ENCODE results near the gene ANTXR1. TPM values are rescaled to one million over a fixed set of nuclear protein-coding genes. Genes with fewer than 3 reads are reported as not detected.

Gene ANTXR1
- total and polyA plus RNA-seq, 9 of the 15 experiments (the other 6 are each of a cell fraction or from before 2014, with no cell fraction given), result 0.07 to 1.00 (median 0.54) TPM

GRCh38 chr2:69131452-69131851 lies 118.5 kb downstream of the ANTXR1 start:
- TF ChIP-seq SAFB (IDR thresholded peaks at IDR 0.05; ENCODE audit: borderline replicate concordance, low read depth, low read length), result no peak
- peak; percentile 47 for TF ChIP-seq MAFF (IDR thresholded peaks at IDR 0.05; ENCODE audit: low read length)
- TF ChIP-seq ZNF316 (IDR thresholded peaks at IDR 0.05), result peak; percentile 56; the same call in 1 of the 2 replicates
- no peak for TF ChIP-seq SMARCA4 (IDR thresholded peaks at IDR 0.05)
- peak; percentile 37; the same call in 1 of the 2 replicates for TF ChIP-seq MAFK (IDR thresholded peaks at IDR 0.05; ENCODE audit: low read length)
- TF ChIP-seq MAFG (tag; conservative IDR thresholded peaks at IDR 0.05), result peak; percentile 39; the same call in 1 of the 2 replicates
- TF ChIP-seq EZH2 (IDR thresholded peaks at IDR 0.05; ENCODE audit: borderline replicate concordance, low read depth, low read length), result no peak
- no peak for TF ChIP-seq C11orf30 (IDR thresholded peaks at IDR 0.05; ENCODE audit: low read depth)
- no peak overlapping the region for H3K9ac ChIP-seq (ENCODE audit: insufficient read depth in 1 of 2, low read depth in 2 of 2, low read length in 2 of 2)
- no TSS peak for BruUV-seq (replicated peaks)
- no peak overlapping the region for H2AFZ ChIP-seq (ENCODE audit: low read depth, low read length)
- H4K20me1 ChIP-seq (replicated peaks; ENCODE audit: control insufficient read depth, insufficient read depth, low read length), result no peaks in the 10 kb centered on the region
- in situ Hi-C loops (cut with MboI) (no loop called here), intact Hi-C loops (cut with micrococcal nuclease) (no loop called here)
- ATAC-seq (no peak), FAIRE-seq (no peak), DNase-seq (ENCODE audit: extremely low read depth in 1 of 4, low spot score in 3 of 4) (no peak)
- H3K9me3 ChIP-seq (replicated peaks; ENCODE audit: control insufficient read depth, insufficient read depth, low read depth, low read length), result no peaks in the 10 kb centered on the region
- no peak overlapping the region for H3K27ac ChIP-seq (ENCODE audit: extremely low read depth, low read depth, low read length)
- no peaks in the 10 kb centered on the region for H3K9me1 ChIP-seq (ENCODE audit: control insufficient read depth, insufficient read depth, low read length)
- ChIA-PET POLR2A (no interaction called here), CTCF (ENCODE audit: low intra/inter-chr PET ratio) (no interaction called here)
- H3K27me3 ChIP-seq (ENCODE audit: control insufficient read depth in 2 of 2, insufficient read depth in 2 of 2, low read length in 2 of 2), result peaks cover 3 to 10% of the 10 kb centered on the region in 2 experiments; a peak in 2 of 5 replicates
- H3K4me1 ChIP-seq (replicated peaks in 1 of 2; ENCODE audit: control insufficient read depth in 2 of 2, insufficient read depth in 2 of 2, low read length in 2 of 2), result no peaks in the 10 kb centered on the region
- no peaks in the 10 kb centered on the region for H3K36me3 ChIP-seq (ENCODE audit: control insufficient read depth, insufficient read depth, low read length)
- no peak overlapping the region for H3K4me3 ChIP-seq
- WGBS (ENCODE audit: insufficient coverage, low coverage, missing lambda C conversion rate), result 9% methylated on average over 6 of the region's 6 CpGs
- H3K4me2 ChIP-seq (ENCODE audit: insufficient read depth, low read length), result no peak overlapping the region
- no peaks in the 10 kb centered on the region for H3K79me2 ChIP-seq (ENCODE audit: control insufficient read depth, insufficient read depth, low read length)
